ENCODE results near the gene SNX8. TPM values are rescaled to one million over a fixed set of nuclear protein-coding genes. Genes with fewer than 3 reads are reported as not detected.

Gene SNX8
- total and polyA plus RNA-seq, 8 donors, result 7.1 to 16.1 (median 11.7) TPM

GRCh38 chr7:2243458-2243857 lies 70.8 kb downstream of the SNX8 start:
- no peak overlapping the region for H3K4me3 ChIP-seq
- no peaks in the 10 kb centered on the region for H3K27me3 ChIP-seq
- no peak for TF ChIP-seq CTCF (IDR thresholded peaks at IDR 0.05)
- no peak overlapping the region for H3K27ac ChIP-seq
- no peaks in the 10 kb centered on the region for H3K9me3 ChIP-seq
- ATAC-seq (no peak), DNase-seq (no peak), FAIRE-seq (no peak)
- intact Hi-C loops (cut with DNase I), result no loop called here
- H3K36me3 ChIP-seq, result no peaks in the 10 kb centered on the region
- WGBS, 2 donors, result 80 to 93% methylated on average over 12 of the region's 12 CpGs
- H3K4me1 ChIP-seq, result peaks cover 0 to 10% (median 7%) of the 10 kb centered on the region in 3 donors

- peak overlapping the region; percentile 79 to 97 (median 92) for H3K4me3 ChIP-seq
- DNase-seq (no peak), FAIRE-seq (no peak), ATAC-seq (peak; percentile 6 to 26 (median 12))
- peaks cover 0 to 10% (median 7%) of the 10 kb centered on the region in 3 donors for H3K4me1 ChIP-seq
- H3K9me3 ChIP-seq, result no peaks in the 10 kb centered on the region
- intact Hi-C loops (cut with DNase I), result no loop called here
- H3K27me3 ChIP-seq, result no peaks in the 10 kb centered on the region
- WGBS, 2 donors, result 8 to 20% methylated on average over 21 of the region's 21 CpGs
- H3K36me3 ChIP-seq, result peaks cover 0 to 4% (median 0%) of the 10 kb centered on the region in 3 donors
- TF ChIP-seq CTCF (IDR thresholded peaks at IDR 0.05), result no peak
- H3K27ac ChIP-seq, result no peak overlapping the region
Measured at GRCh38 chr7:2242541-2243429, 71.5 kb downstream of the SNX8 start.

- WGBS, 2 donors, result 0 to 1% methylated on average over 63 to 81 of the region's 81 CpGs
- H3K4me1 ChIP-seq, result peaks cover 0 to 10% (median 7%) of the 10 kb centered on the region in 3 donors
- peak within 1 kb of the TSS in 2 of 4 donors; percentile 33 to 44 for H3K27ac ChIP-seq
- no peak for FAIRE-seq
- no peaks in the 10 kb centered on the region for H3K9me3 ChIP-seq
- TF ChIP-seq CTCF (IDR thresholded peaks at IDR 0.05), result no peak
- intact Hi-C loops (cut with DNase I), result no loop called here
- H3K36me3 ChIP-seq, result peaks cover 0 to 4% (median 0%) of the 10 kb centered on the region in 3 donors
- H3K4me3 ChIP-seq, result peak within 1 kb of the TSS; percentile 79 to 97 (median 92)
- ATAC-seq, result peak; percentile 97 to 99 (median 98)
- peak; percentile 77 to 95 (median 87) for DNase-seq
- H3K27me3 ChIP-seq, result no peaks in the 10 kb centered on the region
Measured at GRCh38 chr7:2241580-2242540, 72.4 kb downstream of the SNX8 start, which contains the start of the genes MRM2 and NUDT1. Gene MRM2, minus strand, starts transcription at chr7:2242205. Its CDS starts 36 bp downstream, at chr7:2242169. Gene NUDT1, plus strand, starts transcription at chr7:2242226. Its CDS starts 2,349 bp downstream, at chr7:2244575.

- WGBS, 2 donors, result 96 to 97% methylated on average over 17 of the region's 17 CpGs
Measured at GRCh38 chr7:2239242-2239641, 75.0 kb downstream of the SNX8 start.

More at GRCh38 chr7:2239242-2239641, 75.0 kb downstream of the SNX8 start:
- H3K36me3 ChIP-seq, result peaks cover 0 to 4% (median 0%) of the 10 kb centered on the region in 3 donors
- H3K27ac ChIP-seq, result no peak overlapping the region
- no peaks in the 10 kb centered on the region for H3K27me3 ChIP-seq
- intact Hi-C loops (cut with DNase I), result no loop called here
- H3K4me1 ChIP-seq, result peaks cover 0 to 10% (median 7%) of the 10 kb centered on the region in 3 donors
- DNase-seq, result peak in 1 of 6 donors; percentile 50
- H3K9me3 ChIP-seq, result no peaks in the 10 kb centered on the region
- TF ChIP-seq CTCF (IDR thresholded peaks at IDR 0.05), result no peak
- no peak for FAIRE-seq
- ATAC-seq, result no peak
- H3K4me3 ChIP-seq, result no peak overlapping the region
